Pons (tissue), 1 donor: Measurements from ENCODE around the gene SHISA4.
"Not testable (repeated sequence)": the region's sequence is repeated elsewhere in the genome, so short reads cannot be mapped to it uniquely, and the experiment has no call there.

Source experiments
- DNase-seq: peaks from one replicate; pipeline ENCODE4 v3.0.0-alpha.2; 2016; ENCODE audit warnings: low spot score

Gene SHISA4

GRCh38 chr1:201930803-201931202 is 42.1 kb downstream of the SHISA4 start:
- DNase-seq, result no peak

GRCh38 chr1:201933840-201934430 is 45.2 kb downstream of the SHISA4 start:
- DNase-seq, result no peak

- no peak for DNase-seq
These were observed 49.0 kb downstream of the SHISA4 start for GRCh38 chr1:201937624-201938213.

- DNase-seq, result no peak
These were observed 49.8 kb downstream of the SHISA4 start for GRCh38 chr1:201938440-201939035.

- DNase-seq, result no peak
These were observed 50.5 kb downstream of the SHISA4 start for GRCh38 chr1:201939148-201939547.

- no peak for DNase-seq
These were observed 50.9 kb downstream of the SHISA4 start for GRCh38 chr1:201939574-201939973.

GRCh38 chr1:201940316-201940715 is 51.6 kb downstream of the SHISA4 start:
- not testable (repeated sequence) for DNase-seq

- DNase-seq, result no peak
These were observed 52.9 kb downstream of the SHISA4 start for GRCh38 chr1:201941420-201942128.

GRCh38 chr1:201942129-201942495 is 53.4 kb downstream of the SHISA4 start:
- no peak for DNase-seq
